Measurements from ENCODE around the gene AMHR2.

- TF ChIP-seq CTCF (IDR thresholded peaks at IDR 0.05) (no peak), POLR2A (IDR thresholded peaks at IDR 0.05) (no peak)
Observed at GRCh38 chr12:53423597-53423996, at the start of gene AMHR2.
